GDM1 (cell line): ENCODE results near the gene NRDE2.
"Not testable (repeated sequence)": the region's sequence is repeated elsewhere in the genome, so short reads cannot be mapped to it uniquely, and the experiment has no call there.

Experiments
- DNase-seq: peaks from one replicate; lab custom pipeline; 2025; lab: John Stamatoyannopoulos, UW

NRDE2 gene

GRCh38 chr14:90268420-90268819 lies 63.3 kb downstream of the NRDE2 start:
- no peak for DNase-seq

GRCh38 chr14:90266441-90267154 lies 65.1 kb downstream of the NRDE2 start:
- DNase-seq = no peak

GRCh38 chr14:90263748-90264449 lies 67.8 kb downstream of the NRDE2 start:
- no peak for DNase-seq

- peak; percentile 84 for DNase-seq
Measured at GRCh38 chr14:90256354-90257131, 75.2 kb downstream of the NRDE2 start, which contains the start of gene PSMC1. TSS of gene PSMC1 (plus strand) at chr14:90256553. CDS start at chr14:90256598, 45 bp downstream.

GRCh38 chr14:90255871-90256270 lies 75.9 kb downstream of the NRDE2 start:
- DNase-seq = no peak

- no peak for DNase-seq
Measured at GRCh38 chr14:90253826-90254225, 77.9 kb downstream of the NRDE2 start.

GRCh38 chr14:90248594-90248993 lies 83.1 kb downstream of the NRDE2 start:
- DNase-seq = no peak

- not testable (repeated sequence) for DNase-seq
Measured at GRCh38 chr14:90247441-90247840, 84.3 kb downstream of the NRDE2 start.

GRCh38 chr14:90246936-90247335 lies 84.8 kb downstream of the NRDE2 start:
- DNase-seq = no peak

GRCh38 chr14:90242444-90242843 lies 89.3 kb downstream of the NRDE2 start:
- DNase-seq = no peak

- no peak for DNase-seq
Measured at GRCh38 chr14:90239139-90239538, 92.6 kb downstream of the NRDE2 start.

- DNase-seq = peak; percentile 52
Measured at GRCh38 chr14:90235179-90235976, 96.4 kb downstream of the NRDE2 start.

- not testable (repeated sequence) for DNase-seq
Measured at GRCh38 chr14:90229942-90230341, 101.8 kb downstream of the NRDE2 start.

- no peak for DNase-seq
Measured at GRCh38 chr14:90228478-90228877, 103.3 kb downstream of the NRDE2 start.
